ENCODE results near the gene SYNDIG1. TPM values are rescaled to one million over a fixed set of nuclear protein-coding genes. Genes with fewer than 3 reads are reported as not detected.

Gene SYNDIG1
- total RNA-seq, 1 experiment from 2014 or later = not detected

GRCh38 chr20:24637941-24638340, 168.5 kb downstream of the SYNDIG1 start:
- POLR2A ChIA-PET (ENCODE audit: unreplicated experiment) = no interaction called here
- CTCF ChIA-PET = no interaction called here
- no peak overlapping the region for H3K27ac ChIP-seq (ENCODE audit: low read length)
- no peak for ATAC-seq
- H4K20me1 ChIP-seq (ENCODE audit: low read length) = no peaks in the 10 kb centered on the region
- H3K4me1 ChIP-seq (ENCODE audit: insufficient read depth, low read length) = peaks cover 13% of the 10 kb centered on the region
- TF ChIP-seq EZH2phosphoT487 (IDR thresholded peaks at IDR 0.05; ENCODE audit: borderline replicate concordance, low read length) = no peak
- TF ChIP-seq EZH2 (IDR thresholded peaks at IDR 0.05; ENCODE audit: low read length, unreplicated experiment) = no peak
- no peak for TF ChIP-seq CTCF (conservative IDR thresholded peaks at IDR 0.05; ENCODE audit: low read depth, low read length)
- H3K79me2 ChIP-seq (ENCODE audit: low read length) = no peaks in the 10 kb centered on the region
- DNase-seq = no peak
- no peak overlapping the region for H3K9ac ChIP-seq (ENCODE audit: low read length)
- no peak overlapping the region for H3K4me2 ChIP-seq (ENCODE audit: low read length)
- no peaks in the 10 kb centered on the region for H3K9me2 ChIP-seq (replicated peaks; ENCODE audit: low read length)
- H3K36me3 ChIP-seq (ENCODE audit: low read depth, low read length) = no peaks in the 10 kb centered on the region
- intact Hi-C loops (cut with micrococcal nuclease) = no loop called here
- H3K4me3 ChIP-seq (ENCODE audit: low read length) = no peak overlapping the region
- H2AFZ ChIP-seq (ENCODE audit: low read length) = no peak overlapping the region
- peaks cover 28% of the 10 kb centered on the region for H3K27me3 ChIP-seq (ENCODE audit: low read length)
- H3F3A ChIP-seq (ENCODE audit: low read length, unreplicated experiment) = no peaks in the 10 kb centered on the region
- BruUV-seq (replicated peaks) = no TSS peak
- H3K9me3 ChIP-seq (ENCODE audit: low read length) = no peaks in the 10 kb centered on the region

GRCh38 chr20:24638591-24639548, 169.4 kb downstream of the SYNDIG1 start:
- Histone ChIP-seq H3K9ac (ENCODE audit: low read length) (no peak overlapping the region), H4K20me1 (ENCODE audit: low read length) (no peaks in the 10 kb centered on the region), H3K4me1 (ENCODE audit: insufficient read depth, low read length) (peaks cover 13% of the 10 kb centered on the region), H3K4me2 (ENCODE audit: low read length) (no peak overlapping the region), H3K9me2 (replicated peaks; ENCODE audit: low read length) (no peaks in the 10 kb centered on the region), H3K9me3 (ENCODE audit: low read length) (no peaks in the 10 kb centered on the region), H3K27me3 (ENCODE audit: low read length) (peaks cover 37% of the 10 kb centered on the region), H3K79me2 (ENCODE audit: low read length) (no peaks in the 10 kb centered on the region), H3K36me3 (ENCODE audit: low read depth, low read length) (no peaks in the 10 kb centered on the region), H2AFZ (ENCODE audit: low read length) (no peak overlapping the region), H3K4me3 (ENCODE audit: low read length) (no peak overlapping the region), H3K27ac (ENCODE audit: low read length) (no peak overlapping the region), H3F3A (ENCODE audit: low read length, unreplicated experiment) (no peaks in the 10 kb centered on the region)
- no TSS peak for BruUV-seq (replicated peaks)
- ChIA-PET POLR2A (ENCODE audit: unreplicated experiment) (no interaction called here), CTCF (no interaction called here)
- DNase-seq = no peak
- intact Hi-C loops (cut with micrococcal nuclease) = no loop called here
- no peak for ATAC-seq
- TF ChIP-seq EZH2phosphoT487 (IDR thresholded peaks at IDR 0.05; ENCODE audit: borderline replicate concordance, low read length) = no peak
- TF ChIP-seq CTCF (conservative IDR thresholded peaks at IDR 0.05; ENCODE audit: low read depth, low read length) = no peak
- no peak for TF ChIP-seq EZH2 (IDR thresholded peaks at IDR 0.05; ENCODE audit: low read length, unreplicated experiment)

DNA sequence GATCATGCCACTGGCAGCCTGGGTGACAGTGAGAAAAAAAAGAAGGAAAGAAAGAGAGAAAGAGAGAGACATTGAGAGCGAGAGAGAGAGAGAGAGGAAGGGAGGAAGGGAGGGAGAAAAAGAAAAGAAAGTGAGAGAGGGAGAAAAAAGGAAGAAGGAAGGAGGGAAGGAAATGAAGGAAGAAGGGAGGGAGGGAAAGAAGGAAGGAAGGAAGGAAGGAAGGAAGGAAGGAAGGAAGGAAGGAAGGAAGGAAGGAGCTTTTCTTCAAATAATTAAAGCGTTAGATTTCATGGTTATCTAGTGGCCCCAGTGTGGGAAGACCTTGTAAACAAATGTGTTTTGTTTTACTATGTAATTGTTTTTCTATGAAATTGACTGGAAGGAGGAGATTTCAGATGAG, 170.8 kb downstream of the SYNDIG1 start:
- DNase-seq (no peak), ATAC-seq (no peak)
- no peaks in the 10 kb centered on the region for H3K9me2 ChIP-seq (replicated peaks; ENCODE audit: low read length)
- no peaks in the 10 kb centered on the region for H4K20me1 ChIP-seq (ENCODE audit: low read length)
- no peak overlapping the region for H3K9ac ChIP-seq (ENCODE audit: low read length)
- H3K4me2 ChIP-seq (ENCODE audit: low read length) = no peak overlapping the region
- no peak overlapping the region for H3K27ac ChIP-seq (ENCODE audit: low read length)
- POLR2A ChIA-PET (ENCODE audit: unreplicated experiment) = no interaction called here
- H3K79me2 ChIP-seq (ENCODE audit: low read length) = no peaks in the 10 kb centered on the region
- H3K9me3 ChIP-seq (ENCODE audit: low read length) = no peaks in the 10 kb centered on the region
- TF ChIP-seq EZH2phosphoT487 (IDR thresholded peaks at IDR 0.05; ENCODE audit: borderline replicate concordance, low read length) (no peak), EZH2 (IDR thresholded peaks at IDR 0.05; ENCODE audit: low read length, unreplicated experiment) (no peak), CTCF (conservative IDR thresholded peaks at IDR 0.05; ENCODE audit: low read depth, low read length) (no peak)
- no peaks in the 10 kb centered on the region for H3F3A ChIP-seq (ENCODE audit: low read length, unreplicated experiment)
- no peak overlapping the region for H2AFZ ChIP-seq (ENCODE audit: low read length)
- peaks cover 2% of the 10 kb centered on the region for H3K4me1 ChIP-seq (ENCODE audit: insufficient read depth, low read length)
- H3K27me3 ChIP-seq (ENCODE audit: low read length) = peaks cover 43% of the 10 kb centered on the region
- CTCF ChIA-PET = no interaction called here
- no peaks in the 10 kb centered on the region for H3K36me3 ChIP-seq (ENCODE audit: low read depth, low read length)
- intact Hi-C loops (cut with micrococcal nuclease) = no loop called here
- no peak overlapping the region for H3K4me3 ChIP-seq (ENCODE audit: low read length)
- no TSS peak for BruUV-seq (replicated peaks)

All from PC-3 (cell line).